ENCODE results near the gene CD200. TPM values are rescaled to one million over a fixed set of nuclear protein-coding genes. Genes with fewer than 3 reads are reported as not detected.

The CD200 gene
- total and polyA plus RNA-seq, 10 of the 15 experiments (the other 5 are each of a cell fraction or from before 2014, with no cell fraction given) = 21.2 to 84.3 (median 33.2) TPM

DNA sequence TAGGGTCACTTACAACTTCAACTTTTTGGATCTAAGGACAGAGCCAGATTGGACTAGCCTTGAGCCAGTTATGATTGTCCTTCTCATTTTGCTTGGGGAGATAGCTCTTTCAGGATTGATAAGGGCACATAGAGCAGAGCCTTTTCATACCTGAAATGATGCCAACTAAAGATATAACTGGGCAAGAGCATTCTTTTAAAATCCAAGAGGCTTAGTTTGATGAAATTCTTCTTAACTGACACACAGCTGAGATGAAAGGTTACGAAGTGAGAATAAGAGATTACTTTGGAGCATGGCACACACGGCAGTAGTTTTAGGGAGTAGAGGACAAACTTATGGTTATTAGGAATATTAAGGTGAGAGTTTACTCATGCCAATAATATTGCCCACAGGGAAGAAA, 12.7 kb downstream of the CD200 start:
- Histone ChIP-seq H3K27ac (ENCODE audit: control insufficient read depth, insufficient read depth) (peak overlapping the region; percentile 65; the same call in 1 of the 2 replicates), H2AFZ (ENCODE audit: control insufficient read depth, low read depth, low read length) (no peak overlapping the region), H3K27me3 (replicated peaks in 1 of 2; ENCODE audit: control insufficient read depth in 2 of 2, insufficient read depth in 2 of 2, low read length in 1 of 2) (no peaks in the 10 kb centered on the region), H3K36me3 (ENCODE audit: control insufficient read depth in 2 of 2, insufficient read depth in 2 of 2, low read length in 1 of 2) (peaks cover 4 to 27% of the 10 kb centered on the region in 2 experiments), H3K79me2 (ENCODE audit: control insufficient read depth, insufficient read depth, low read length) (peaks cover 35% of the 10 kb centered on the region), H3K4me2 (ENCODE audit: control insufficient read depth, insufficient read depth) (no peak overlapping the region), H3K9me3 (replicated peaks; ENCODE audit: control insufficient read depth, insufficient read depth, low read length) (peaks cover 2% of the 10 kb centered on the region; the same call in 1 of the 3 replicates), H3K4me1 (ENCODE audit: control insufficient read depth, insufficient read depth, low read length) (peaks cover 18% of the 10 kb centered on the region), H4K20me1 (ENCODE audit: control insufficient read depth, insufficient read depth) (no peaks in the 10 kb centered on the region), H3K9ac (ENCODE audit: control insufficient read depth, insufficient read depth, low read length) (no peak overlapping the region), H3K4me3 (no peak overlapping the region)
- FAIRE-seq (no peak), ATAC-seq (no peak), DNase-seq (ENCODE audit: low read depth, low spot score) (no peak)
- ChIA-PET SMC1A (ENCODE audit: uncharacterized antibody, unreplicated experiment) (interaction anchor here (1.0 to 3.1 kb wide), 9 partner anchors 9 to 231 kb away, joined by 3 to 24 read pairs (median 4); partner anchors contain the start of genes BTLA and CD200), RAD21 (ENCODE audit: unreplicated experiment) (interaction anchor here (1.0 to 1.8 kb wide), 7 partner anchors 11 to 209 kb away, joined by 3 to 14 read pairs (median 4); partner anchors contain the start of gene BTLA), CTCF (interaction anchor here (1.0 to 2.5 kb wide), 6 partner anchors 12 to 60 kb away, joined by 3 to 11 read pairs (median 4); partner anchors contain the start of genes CD200 and SLC9C1), POLR2A (interaction anchor here (0.6 to 3.4 kb wide), 5 partner anchors 10 to 195 kb away, joined by 3 to 29 read pairs (median 4); partner anchors contain the start of gene CD200)
- intact Hi-C loops (cut with micrococcal nuclease; ENCODE audit: unreplicated experiment) = no loop called here
- TF ChIP-seq CEBPB (IDR thresholded peaks at IDR 0.05; ENCODE audit: borderline replicate concordance in 1 of 2, low read depth in 2 of 2, low read length in 2 of 2) (no peak), NRF1 (conservative IDR thresholded peaks at IDR 0.05; ENCODE audit: low read depth, low read length) (no peak), RAD51 (IDR thresholded peaks at IDR 0.05) (no peak), BMI1 (IDR thresholded peaks at IDR 0.05; ENCODE audit: borderline replicate concordance) (no peak), NR2F1 (conservative IDR thresholded peaks at IDR 0.05) (no peak), TARDBP (IDR thresholded peaks at IDR 0.05; ENCODE audit: borderline replicate concordance) (no peak), YY1 (IDR thresholded peaks at IDR 0.05; ENCODE audit: low read depth, low read length) (no peak), PAX8 (IDR thresholded peaks at IDR 0.05) (no peak), HDGF (IDR thresholded peaks at IDR 0.05) (no peak), RAD21 (IDR thresholded peaks at IDR 0.05; ENCODE audit: insufficient read depth, low read depth, low read length) (no peak), PML (IDR thresholded peaks at IDR 0.05; ENCODE audit: low read length) (no peak), KLF5 (IDR thresholded peaks at IDR 0.05; ENCODE audit: partially characterized antibody) (no peak), BRCA1 (IDR thresholded peaks at IDR 0.05; ENCODE audit: low read depth, low read length) (no peak), LARP7 (IDR thresholded peaks at IDR 0.05) (no peak)
- TF ChIP-seq, protein P1, sequence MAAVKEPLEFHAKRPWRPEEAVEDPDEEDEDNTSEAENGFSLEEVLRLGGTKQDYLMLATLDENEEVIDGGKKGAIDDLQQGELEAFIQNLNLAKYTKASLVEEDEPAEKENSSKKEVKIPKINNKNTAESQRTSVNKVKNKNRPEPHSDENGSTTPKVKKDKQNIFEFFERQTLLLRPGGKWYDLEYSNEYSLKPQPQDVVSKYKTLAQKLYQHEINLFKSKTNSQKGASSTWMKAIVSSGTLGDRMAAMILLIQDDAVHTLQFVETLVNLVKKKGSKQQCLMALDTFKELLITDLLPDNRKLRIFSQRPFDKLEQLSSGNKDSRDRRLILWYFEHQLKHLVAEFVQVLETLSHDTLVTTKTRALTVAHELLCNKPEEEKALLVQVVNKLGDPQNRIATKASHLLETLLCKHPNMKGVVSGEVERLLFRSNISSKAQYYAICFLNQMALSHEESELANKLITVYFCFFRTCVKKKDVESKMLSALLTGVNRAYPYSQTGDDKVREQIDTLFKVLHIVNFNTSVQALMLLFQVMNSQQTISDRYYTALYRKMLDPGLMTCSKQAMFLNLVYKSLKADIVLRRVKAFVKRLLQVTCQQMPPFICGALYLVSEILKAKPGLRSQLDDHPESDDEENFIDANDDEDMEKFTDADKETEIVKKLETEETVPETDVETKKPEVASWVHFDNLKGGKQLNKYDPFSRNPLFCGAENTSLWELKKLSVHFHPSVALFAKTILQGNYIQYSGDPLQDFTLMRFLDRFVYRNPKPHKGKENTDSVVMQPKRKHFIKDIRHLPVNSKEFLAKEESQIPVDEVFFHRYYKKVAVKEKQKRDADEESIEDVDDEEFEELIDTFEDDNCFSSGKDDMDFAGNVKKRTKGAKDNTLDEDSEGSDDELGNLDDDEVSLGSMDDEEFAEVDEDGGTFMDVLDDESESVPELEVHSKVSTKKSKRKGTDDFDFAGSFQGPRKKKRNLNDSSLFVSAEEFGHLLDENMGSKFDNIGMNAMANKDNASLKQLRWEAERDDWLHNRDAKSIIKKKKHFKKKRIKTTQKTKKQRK (IDR thresholded peaks at IDR 0.05; ENCODE audit: low read depth, low read length) = no peak
- TF ChIP-seq, protein P2, sequence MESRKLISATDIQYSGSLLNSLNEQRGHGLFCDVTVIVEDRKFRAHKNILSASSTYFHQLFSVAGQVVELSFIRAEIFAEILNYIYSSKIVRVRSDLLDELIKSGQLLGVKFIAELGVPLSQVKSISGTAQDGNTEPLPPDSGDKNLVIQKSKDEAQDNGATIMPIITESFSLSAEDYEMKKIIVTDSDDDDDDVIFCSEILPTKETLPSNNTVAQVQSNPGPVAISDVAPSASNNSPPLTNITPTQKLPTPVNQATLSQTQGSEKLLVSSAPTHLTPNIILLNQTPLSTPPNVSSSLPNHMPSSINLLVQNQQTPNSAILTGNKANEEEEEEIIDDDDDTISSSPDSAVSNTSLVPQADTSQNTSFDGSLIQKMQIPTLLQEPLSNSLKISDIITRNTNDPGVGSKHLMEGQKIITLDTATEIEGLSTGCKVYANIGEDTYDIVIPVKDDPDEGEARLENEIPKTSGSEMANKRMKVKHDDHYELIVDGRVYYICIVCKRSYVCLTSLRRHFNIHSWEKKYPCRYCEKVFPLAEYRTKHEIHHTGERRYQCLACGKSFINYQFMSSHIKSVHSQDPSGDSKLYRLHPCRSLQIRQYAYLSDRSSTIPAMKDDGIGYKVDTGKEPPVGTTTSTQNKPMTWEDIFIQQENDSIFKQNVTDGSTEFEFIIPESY (IDR thresholded peaks at IDR 0.05) = no peak
- TF ChIP-seq, protein P3, sequence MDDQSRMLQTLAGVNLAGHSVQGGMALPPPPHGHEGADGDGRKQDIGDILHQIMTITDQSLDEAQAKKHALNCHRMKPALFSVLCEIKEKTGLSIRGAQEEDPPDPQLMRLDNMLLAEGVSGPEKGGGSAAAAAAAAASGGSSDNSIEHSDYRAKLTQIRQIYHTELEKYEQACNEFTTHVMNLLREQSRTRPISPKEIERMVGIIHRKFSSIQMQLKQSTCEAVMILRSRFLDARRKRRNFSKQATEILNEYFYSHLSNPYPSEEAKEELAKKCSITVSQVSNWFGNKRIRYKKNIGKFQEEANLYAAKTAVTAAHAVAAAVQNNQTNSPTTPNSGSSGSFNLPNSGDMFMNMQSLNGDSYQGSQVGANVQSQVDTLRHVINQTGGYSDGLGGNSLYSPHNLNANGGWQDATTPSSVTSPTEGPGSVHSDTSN (IDR thresholded peaks at IDR 0.05; ENCODE audit: insufficient replicate concordance, low read depth, low read length) = no peak
- 97% methylated on average over 2 of the region's 2 CpGs for WGBS (ENCODE audit: insufficient coverage, insufficient replicate concordance, low lambda C conversion rate, missing lambda C conversion rate)
- in situ Hi-C loops (cut with MboI) = no loop called here
- BruUV-seq (replicated peaks) = no TSS peak

Measured in GM12878 (cell line).